Lung (tissue), 12 donors: ENCODE data around the gene STXBP3. TPM values are rescaled to one million over a fixed set of nuclear protein-coding genes. Genes with fewer than 3 reads are reported as not detected.

ENCODE experiments used
- ATAC-seq: fragments of 200-7000 bp; cut with Tn5 transposase; one replicate; pipeline ENCODE4 v1.9.1; 2020; ENCODE audit warnings: moderate number of reproducible peaks; ENCODE audit not compliant: insufficient read depth, low FRiP score
- DNase-seq, 3 donors: peaks; one replicate each; pipeline ENCODE4 v3.0.0-alpha.2; 2013 to 2017
- H3K27ac ChIP-seq, 2 donors: one replicate each; pipeline ENCODE4 v1.5.1; 2013; ENCODE audit warnings: mild to moderate bottlenecking in 2 of 2, moderate library complexity in 2 of 2, control low read depth in 1 of 2, inconsistent platforms in 1 of 2, low read depth in 1 of 2, low read length in 1 of 2
- H3K27me3 ChIP-seq, 3 donors: one replicate each; pipeline ENCODE4 v1.5.1; 2013; ENCODE audit warnings: low read length in 2 of 3; ENCODE audit not compliant: control insufficient read depth in 3 of 3, insufficient read depth in 3 of 3
- H3K36me3 ChIP-seq, 4 donors: one replicate each; pipeline ENCODE4 v1.5.1; 2013; ENCODE audit warnings: low read length in 4 of 4, mild to moderate bottlenecking in 1 of 4, moderate library complexity in 1 of 4; ENCODE audit not compliant: control insufficient read depth in 4 of 4, insufficient read depth in 4 of 4
- H3K4me1 ChIP-seq, 5 donors: one replicate each; pipeline ENCODE4 v1.5.1; 2013; ENCODE audit warnings: low read length in 5 of 5, mild to moderate bottlenecking in 2 of 5, moderate library complexity in 1 of 5; ENCODE audit not compliant: control insufficient read depth in 5 of 5, insufficient read depth in 5 of 5
- H3K4me3 ChIP-seq: one replicate; pipeline ENCODE4 v1.5.1; 2013; ENCODE audit warnings: mild to moderate bottlenecking, control low read depth, moderate library complexity
- H3K9ac ChIP-seq, 2 donors: one replicate each; pipeline ENCODE4 v1.5.1; 2013; ENCODE audit warnings: low read length in 2 of 2, control low read depth in 1 of 2; ENCODE audit not compliant: insufficient read depth in 1 of 2
- H3K9me3 ChIP-seq, 4 donors: one replicate each; pipeline ENCODE4 v1.5.1; 2013; ENCODE audit warnings: low read length in 3 of 4, mild to moderate bottlenecking in 1 of 4, moderate library complexity in 1 of 4; ENCODE audit not compliant: control insufficient read depth in 4 of 4, insufficient read depth in 3 of 4
- WGBS, 2 donors: extraction: QIAGEN DNeasy Blood & Tissue Kit; methylation state at CpG; one replicate each; pipeline ENCODE4 v1.1.7; 2013; 5-methylcytosine and 5-hydroxymethylcytosine counted together
- polyA plus RNA-seq, 2 donors: library from polyadenylated mRNA; stranded (reverse); fragments of 200-250 nt; gene quantifications; one replicate each; pipeline ENCODE4 v1.2.1, GENCODE V29; 2013
- total RNA-seq, 2 donors: library from RNA; depleted of rRNA in 1 of 2; stranded (reverse); fragments of >200 nt in 1 of 2; gene quantifications; one replicate each; pipeline ENCODE4 v1.2.1, GENCODE V29; 2014 to 2021
- TF ChIP-seq, protein P1 (sequence below): IDR thresholded peaks from 2 replicates; pipeline ENCODE4 v1.5.1; 2012; ENCODE audit warnings: mild to moderate bottlenecking; ENCODE audit errors: control extremely low read depth, extremely low read depth
- donor health status: control.
- donor health status: control.
- donor health status: Bipolar disorder and iron deficiency.
- donor health status: healthy.
- donor health status: DM: yes; HTN: yes; CAD: no.

The STXBP3 gene
- total and polyA plus RNA-seq, 4 donors, result 33.6 to 83.6 (median 40.0) TPM

DNA sequence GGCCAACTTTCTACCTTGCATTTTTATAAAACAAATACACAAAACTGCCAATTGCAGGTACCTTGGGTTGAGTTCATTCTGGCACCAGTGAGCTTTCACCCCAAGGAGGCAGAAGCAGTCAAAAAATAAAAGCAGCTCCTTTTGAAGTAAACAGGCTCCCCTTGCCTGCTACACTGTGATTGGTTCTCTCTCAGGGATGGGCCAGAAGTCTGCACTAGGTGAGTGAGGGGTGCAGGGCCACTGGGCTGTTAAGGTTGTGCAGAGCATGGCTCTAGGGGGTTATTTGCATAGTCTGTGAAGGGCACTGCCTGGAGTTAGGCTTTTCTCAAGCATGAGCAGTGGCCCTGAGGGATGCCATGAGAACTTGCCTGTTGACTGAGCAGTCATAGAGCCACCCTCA, 71.3 kb downstream of the STXBP3 start:
- no peak for ATAC-seq
- H3K9me3 ChIP-seq, result no peaks in the 10 kb centered on the region
- H3K9ac ChIP-seq, result peak overlapping the region in 1 of 2 donors; percentile 38
- peak overlapping the region in 1 of 2 donors; percentile 26 for H3K27ac ChIP-seq
- H3K4me3 ChIP-seq, result no peak overlapping the region
- no peak for DNase-seq
- H3K36me3 ChIP-seq, result no peaks in the 10 kb centered on the region
- no peaks in the 10 kb centered on the region for H3K27me3 ChIP-seq
- H3K4me1 ChIP-seq, result peaks cover 0 to 38% (median 16%) of the 10 kb centered on the region in 5 donors
- TF ChIP-seq, protein P1, sequence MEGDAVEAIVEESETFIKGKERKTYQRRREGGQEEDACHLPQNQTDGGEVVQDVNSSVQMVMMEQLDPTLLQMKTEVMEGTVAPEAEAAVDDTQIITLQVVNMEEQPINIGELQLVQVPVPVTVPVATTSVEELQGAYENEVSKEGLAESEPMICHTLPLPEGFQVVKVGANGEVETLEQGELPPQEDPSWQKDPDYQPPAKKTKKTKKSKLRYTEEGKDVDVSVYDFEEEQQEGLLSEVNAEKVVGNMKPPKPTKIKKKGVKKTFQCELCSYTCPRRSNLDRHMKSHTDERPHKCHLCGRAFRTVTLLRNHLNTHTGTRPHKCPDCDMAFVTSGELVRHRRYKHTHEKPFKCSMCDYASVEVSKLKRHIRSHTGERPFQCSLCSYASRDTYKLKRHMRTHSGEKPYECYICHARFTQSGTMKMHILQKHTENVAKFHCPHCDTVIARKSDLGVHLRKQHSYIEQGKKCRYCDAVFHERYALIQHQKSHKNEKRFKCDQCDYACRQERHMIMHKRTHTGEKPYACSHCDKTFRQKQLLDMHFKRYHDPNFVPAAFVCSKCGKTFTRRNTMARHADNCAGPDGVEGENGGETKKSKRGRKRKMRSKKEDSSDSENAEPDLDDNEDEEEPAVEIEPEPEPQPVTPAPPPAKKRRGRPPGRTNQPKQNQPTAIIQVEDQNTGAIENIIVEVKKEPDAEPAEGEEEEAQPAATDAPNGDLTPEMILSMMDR, result no peak

DNA sequence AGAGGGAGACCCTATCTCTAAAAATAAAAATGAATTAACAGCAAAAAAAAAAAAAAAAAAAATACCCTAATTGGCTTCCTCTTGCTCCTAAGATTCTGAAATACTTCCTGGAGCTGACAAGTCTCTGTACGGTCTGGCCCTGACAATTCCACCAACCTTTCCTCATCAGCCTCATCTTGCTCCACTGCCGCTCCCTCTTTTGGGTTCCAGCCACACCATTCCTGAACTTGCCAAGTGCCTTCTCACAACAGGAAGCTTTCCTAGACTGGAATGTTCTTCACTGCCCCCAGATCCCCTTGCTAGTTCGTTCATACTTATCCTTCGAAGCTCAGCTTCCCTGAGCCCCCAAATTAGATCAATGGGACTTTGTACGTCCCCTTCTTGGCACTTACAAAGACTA, 73.4 kb downstream of the STXBP3 start:
- H3K36me3 ChIP-seq, result peaks cover 0 to 2% (median 0%) of the 10 kb centered on the region in 4 donors
- H3K27me3 ChIP-seq, result no peaks in the 10 kb centered on the region
- no peak overlapping the region for H3K4me3 ChIP-seq
- peak overlapping the region in 1 of 2 donors; percentile 6 for H3K27ac ChIP-seq
- H3K9me3 ChIP-seq, result no peaks in the 10 kb centered on the region
- no peak overlapping the region for H3K9ac ChIP-seq
- H3K4me1 ChIP-seq, result peaks cover 0 to 24% (median 9%) of the 10 kb centered on the region in 5 donors
- 54 to 64% methylated on average over 5 of the region's 5 CpGs for WGBS, 2 donors
- DNase-seq, result no peak
- no peak for ATAC-seq
- TF ChIP-seq, protein P1, result no peak

DNA sequence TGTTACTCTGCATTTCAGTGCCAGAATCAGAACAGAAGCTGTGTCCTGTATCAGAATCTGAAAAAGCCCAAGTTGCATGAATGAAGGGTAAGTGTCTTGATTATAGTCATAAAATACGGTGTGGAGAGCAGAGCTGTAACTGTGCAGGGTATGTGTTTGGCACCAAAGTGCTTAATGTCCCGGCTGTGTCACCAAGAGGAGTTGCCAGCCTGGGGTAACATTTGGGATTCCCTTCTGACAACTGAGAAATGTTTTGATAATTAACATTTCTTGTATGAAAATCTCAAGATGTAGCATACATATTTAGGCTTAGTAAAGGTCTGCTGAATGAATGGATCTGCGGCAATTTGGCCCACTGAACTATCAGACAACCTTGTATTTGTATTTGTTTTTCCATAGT, 77.2 kb downstream of the STXBP3 start:
- TF ChIP-seq, protein P1, result no peak

DNA sequence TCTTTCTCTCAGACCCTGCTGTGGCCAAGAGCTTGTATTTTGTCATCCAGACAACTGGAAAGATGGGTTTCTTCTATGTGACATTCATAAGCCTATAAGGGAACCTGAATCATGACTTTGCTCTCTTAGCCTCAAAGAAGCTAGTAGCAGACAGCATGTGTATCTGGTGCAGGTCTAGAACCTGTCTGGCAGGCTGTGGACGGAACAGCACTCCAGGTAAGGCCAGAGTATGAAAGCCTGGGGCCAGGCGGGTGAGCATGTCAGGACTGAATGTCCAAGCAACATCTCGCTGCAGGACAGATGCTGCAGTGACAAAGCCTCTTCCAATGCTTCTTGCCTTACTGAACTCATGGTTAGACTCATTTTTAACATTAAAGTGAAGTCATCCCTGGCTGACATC, 77.6 kb downstream of the STXBP3 start:
- Histone ChIP-seq H3K27ac (no peak overlapping the region), H3K9me3 (no peaks in the 10 kb centered on the region), H3K4me1 (peaks cover 0 to 14% (median 5%) of the 10 kb centered on the region in 5 donors), H3K9ac (no peak overlapping the region), H3K4me3 (no peak overlapping the region), H3K36me3 (peaks cover 0 to 2% (median 0%) of the 10 kb centered on the region in 4 donors), H3K27me3 (no peaks in the 10 kb centered on the region)
- ATAC-seq (no peak), DNase-seq (no peak)
- 96 to 98% methylated on average over 3 of the region's 3 CpGs for WGBS, 2 donors
- TF ChIP-seq, protein P1, result no peak

More for the DNA sequence above, 77.2 kb downstream of the STXBP3 start:
- H3K27ac ChIP-seq, result no peak overlapping the region
- H3K4me3 ChIP-seq, result no peak overlapping the region
- peaks cover 0 to 2% (median 0%) of the 10 kb centered on the region in 4 donors for H3K36me3 ChIP-seq
- no peaks in the 10 kb centered on the region for H3K27me3 ChIP-seq
- no peak overlapping the region for H3K9ac ChIP-seq
- H3K4me1 ChIP-seq, result peaks cover 0 to 9% (median 5%) of the 10 kb centered on the region in 5 donors
- no peaks in the 10 kb centered on the region for H3K9me3 ChIP-seq
- WGBS, 2 donors, result 60 to 96% methylated on average over 3 of the region's 3 CpGs
- DNase-seq (no peak), ATAC-seq (no peak)
